ENCODE data around the gene ZNF629.

Gene ZNF629

DNA sequence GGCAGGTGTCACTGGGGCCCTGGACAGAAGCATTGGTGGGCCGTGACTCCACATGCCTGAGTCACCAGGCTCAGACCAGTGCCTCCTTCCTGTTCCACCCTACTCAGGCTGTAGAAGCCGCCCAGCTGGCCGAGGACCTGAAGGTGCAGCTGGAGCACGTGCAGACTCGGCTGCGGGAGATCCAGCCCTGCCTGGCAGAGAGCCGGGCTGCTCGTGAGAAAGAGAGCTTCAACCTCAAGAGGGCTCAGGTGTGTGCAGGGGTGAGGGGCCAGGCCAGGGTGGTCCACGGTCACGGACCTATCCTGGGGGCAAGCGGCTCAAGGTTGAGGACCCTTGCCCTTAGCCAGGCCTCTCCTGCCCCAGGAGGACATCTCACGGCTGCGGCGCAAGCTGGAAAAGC, 15.3 kb downstream of the ZNF629 start:
- no peak overlapping the region for H3K4me3 ChIP-seq (ENCODE audit: low read depth, low read length)
- TF ChIP-seq, protein P1, sequence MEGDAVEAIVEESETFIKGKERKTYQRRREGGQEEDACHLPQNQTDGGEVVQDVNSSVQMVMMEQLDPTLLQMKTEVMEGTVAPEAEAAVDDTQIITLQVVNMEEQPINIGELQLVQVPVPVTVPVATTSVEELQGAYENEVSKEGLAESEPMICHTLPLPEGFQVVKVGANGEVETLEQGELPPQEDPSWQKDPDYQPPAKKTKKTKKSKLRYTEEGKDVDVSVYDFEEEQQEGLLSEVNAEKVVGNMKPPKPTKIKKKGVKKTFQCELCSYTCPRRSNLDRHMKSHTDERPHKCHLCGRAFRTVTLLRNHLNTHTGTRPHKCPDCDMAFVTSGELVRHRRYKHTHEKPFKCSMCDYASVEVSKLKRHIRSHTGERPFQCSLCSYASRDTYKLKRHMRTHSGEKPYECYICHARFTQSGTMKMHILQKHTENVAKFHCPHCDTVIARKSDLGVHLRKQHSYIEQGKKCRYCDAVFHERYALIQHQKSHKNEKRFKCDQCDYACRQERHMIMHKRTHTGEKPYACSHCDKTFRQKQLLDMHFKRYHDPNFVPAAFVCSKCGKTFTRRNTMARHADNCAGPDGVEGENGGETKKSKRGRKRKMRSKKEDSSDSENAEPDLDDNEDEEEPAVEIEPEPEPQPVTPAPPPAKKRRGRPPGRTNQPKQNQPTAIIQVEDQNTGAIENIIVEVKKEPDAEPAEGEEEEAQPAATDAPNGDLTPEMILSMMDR (IDR thresholded peaks at IDR 0.05; ENCODE audit: borderline replicate concordance, insufficient read depth, low read depth, low read length): no peak

DNA sequence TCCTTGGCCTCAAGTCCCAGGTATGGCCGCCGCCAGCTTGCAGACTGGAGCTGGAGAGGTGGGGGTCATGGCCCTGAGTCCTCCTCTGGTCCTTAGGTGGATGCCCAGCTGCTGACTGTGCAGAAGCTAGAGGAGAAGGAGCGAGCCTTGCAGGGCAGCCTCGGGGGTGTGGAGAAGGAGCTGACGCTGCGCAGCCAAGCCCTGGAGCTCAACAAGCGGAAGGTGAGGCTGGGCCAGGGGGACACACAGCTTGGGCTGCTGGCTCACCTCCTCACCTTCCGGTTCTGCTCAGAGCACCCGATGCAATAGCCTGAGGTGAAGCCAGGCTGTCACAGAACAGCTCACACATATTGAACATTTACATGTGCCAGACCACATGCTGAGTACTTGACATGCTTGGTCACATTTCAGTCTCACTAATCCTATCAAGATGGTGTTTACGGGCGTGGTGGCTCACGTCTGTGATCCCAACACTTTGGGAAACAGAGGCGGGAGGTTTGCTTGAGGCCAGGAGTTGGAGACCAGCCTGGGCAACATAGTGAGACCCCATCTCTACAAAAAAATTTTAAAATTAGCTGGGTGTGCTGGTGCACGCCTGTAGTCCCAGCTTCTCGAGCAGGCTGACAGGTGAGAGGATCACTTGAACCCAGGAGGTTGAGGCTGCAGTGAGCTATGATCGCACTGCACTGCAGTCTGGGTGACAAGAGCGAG, 17.5 kb downstream of the ZNF629 start:
- TF ChIP-seq, protein P1 (IDR thresholded peaks at IDR 0.05; ENCODE audit: borderline replicate concordance, insufficient read depth, low read depth, low read length): no peak
- H3K4me3 ChIP-seq (ENCODE audit: low read depth, low read length): no peak overlapping the region

DNA sequence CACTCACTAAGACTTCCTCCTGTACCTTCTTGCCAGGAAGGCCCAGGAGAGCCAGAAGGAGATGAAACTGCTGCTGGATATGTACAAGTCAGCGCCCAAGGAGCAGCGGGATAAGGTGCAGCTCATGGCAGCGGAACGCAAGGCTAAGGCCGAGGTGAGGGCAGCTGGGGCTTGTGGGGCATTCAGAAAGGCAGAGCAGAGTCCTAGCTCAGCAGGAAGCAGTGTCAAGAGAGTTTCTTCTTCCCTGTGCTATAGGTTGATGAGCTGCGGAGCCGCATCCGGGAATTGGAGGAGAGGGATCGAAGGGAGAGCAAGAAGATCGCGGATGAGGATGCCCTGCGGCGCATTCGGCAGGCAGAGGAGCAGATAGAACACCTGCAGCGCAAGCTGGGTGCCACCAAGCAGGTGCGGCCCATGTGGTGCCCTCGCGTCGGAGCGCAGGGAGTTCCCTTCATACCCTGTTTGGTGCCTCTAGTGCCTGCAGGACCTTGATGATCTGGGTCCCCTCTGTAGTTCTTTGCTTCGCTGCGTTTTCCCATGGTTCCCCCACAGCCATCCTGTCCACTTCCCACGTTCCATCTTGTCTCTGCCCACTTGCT, 18.3 kb downstream of the ZNF629 start:
- no peak overlapping the region for H3K4me3 ChIP-seq (ENCODE audit: low read depth, low read length)
- TF ChIP-seq, protein P1 (IDR thresholded peaks at IDR 0.05; ENCODE audit: borderline replicate concordance, insufficient read depth, low read depth, low read length): no peak

DNA sequence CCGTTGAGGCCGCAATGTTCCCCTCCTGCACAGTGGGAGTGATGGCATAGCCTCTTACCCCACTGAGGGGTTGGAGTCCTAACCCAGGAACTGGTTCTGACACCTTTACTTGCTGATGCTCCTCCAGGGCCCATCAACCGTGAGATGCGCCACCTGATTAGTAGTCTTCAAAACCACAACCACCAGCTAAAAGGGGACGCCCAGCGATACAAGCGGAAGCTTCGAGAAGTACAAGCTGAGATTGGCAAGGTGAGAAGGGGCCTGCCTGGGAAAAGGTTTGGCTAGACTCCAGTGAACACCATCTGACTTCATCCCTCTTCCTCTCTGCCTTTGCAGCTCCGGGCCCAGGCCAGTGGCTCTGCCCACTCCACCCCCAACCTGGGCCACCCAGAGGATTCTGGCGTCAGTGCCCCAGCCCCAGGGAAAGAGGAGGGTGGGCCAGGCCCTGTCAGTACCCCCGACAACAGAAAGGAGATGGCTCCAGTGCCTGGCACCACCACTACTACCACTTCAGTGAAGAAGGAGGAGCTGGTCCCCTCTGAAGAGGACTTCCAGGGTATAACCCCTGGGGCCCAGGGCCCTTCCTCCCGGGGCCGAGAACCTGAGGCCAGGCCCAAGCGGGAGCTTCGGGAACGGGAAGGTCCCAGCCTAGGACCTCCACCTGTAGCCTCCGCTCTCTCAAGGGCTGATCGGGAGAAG, 19.1 kb downstream of the ZNF629 start:
- H3K4me3 ChIP-seq (ENCODE audit: low read depth, low read length): no peak overlapping the region
- TF ChIP-seq, protein P1 (IDR thresholded peaks at IDR 0.05; ENCODE audit: borderline replicate concordance, insufficient read depth, low read depth, low read length): no peak

DNA sequence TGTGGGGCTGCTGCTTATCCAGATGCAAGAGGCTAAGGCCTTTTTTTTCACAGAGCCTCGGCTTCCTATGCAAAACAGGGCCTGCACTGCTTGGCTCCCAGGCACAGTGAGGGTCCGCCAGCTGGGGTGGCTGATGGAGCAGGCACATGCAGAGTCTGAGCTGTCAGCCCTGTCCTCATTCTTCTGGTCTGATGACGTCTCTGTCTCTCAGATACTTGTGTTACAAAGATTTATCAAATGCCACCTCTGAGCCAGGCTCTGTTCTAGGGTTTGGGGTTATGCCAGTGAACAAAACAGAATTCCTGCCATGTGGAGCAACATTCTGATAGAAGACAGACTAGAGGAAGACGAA, 20.1 kb downstream of the ZNF629 start:
- TF ChIP-seq, protein P1 (IDR thresholded peaks at IDR 0.05; ENCODE audit: borderline replicate concordance, insufficient read depth, low read depth, low read length): no peak
- H3K4me3 ChIP-seq (ENCODE audit: low read depth, low read length): no peak overlapping the region

DNA sequence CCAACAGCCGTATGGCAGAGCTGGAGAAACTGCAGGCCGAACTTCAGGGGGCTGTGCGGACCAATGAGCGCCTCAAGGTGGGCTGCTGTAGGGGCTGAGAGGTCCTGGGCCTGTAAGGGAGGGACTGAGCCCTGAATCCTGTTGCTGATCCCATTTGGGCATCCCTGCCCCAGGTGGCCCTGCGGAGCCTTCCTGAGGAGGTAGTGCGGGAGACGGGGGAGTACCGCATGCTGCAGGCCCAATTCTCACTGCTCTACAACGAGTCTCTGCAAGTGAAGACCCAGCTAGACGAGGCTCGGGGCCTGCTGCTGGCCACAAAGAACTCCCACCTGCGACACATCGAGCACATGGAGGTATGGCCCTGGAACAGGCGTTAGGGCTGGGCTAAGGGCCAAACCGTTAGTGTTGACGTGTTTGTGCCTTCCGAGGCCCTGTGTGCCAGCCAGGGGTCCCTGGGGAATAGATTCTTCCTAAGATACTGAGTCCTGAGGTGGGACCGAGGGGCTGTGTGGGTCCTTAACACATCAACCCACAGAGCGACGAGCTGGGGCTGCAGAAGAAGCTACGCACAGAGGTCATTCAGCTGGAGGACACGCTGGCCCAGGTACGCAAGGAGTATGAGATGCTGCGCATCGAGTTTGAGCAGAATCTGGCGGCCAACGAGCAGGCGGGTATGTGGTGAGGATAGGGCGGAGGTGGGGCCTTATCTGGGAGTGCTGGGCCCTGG, 20.6 kb downstream of the ZNF629 start:
- H3K4me3 ChIP-seq (ENCODE audit: low read depth, low read length): no peak overlapping the region
- TF ChIP-seq, protein P1 (IDR thresholded peaks at IDR 0.05; ENCODE audit: borderline replicate concordance, insufficient read depth, low read depth, low read length): no peak

Data from GM12875 (cell line).